Fibroblast of skin of abdomen (primary cell): ENCODE results near the gene ARHGEF17. TPM values are rescaled to one million over a fixed set of nuclear protein-coding genes. Genes with fewer than 3 reads are reported as not detected.
A peak's percentile ranks its signal among the peaks of the same experiment; 100 is the strongest.
"Not testable (repeated sequence)": the region's sequence is repeated elsewhere in the genome, so short reads cannot be mapped to it uniquely, and the experiment has no call there.

Source experiments
- DNase-seq: peaks from one replicate; pipeline ENCODE4 v3.0.0-alpha.2; 2013
- polyA plus RNA-seq, 2 experiments: library from polyadenylated mRNA; unstranded; fragments of 120-200 nt; gene quantifications; one replicate each; pipeline ENCODE4 v1.2.1, GENCODE V29; 2013; ENCODE audit not compliant: insufficient read length in 2 of 2

ARHGEF17 gene, protein sequence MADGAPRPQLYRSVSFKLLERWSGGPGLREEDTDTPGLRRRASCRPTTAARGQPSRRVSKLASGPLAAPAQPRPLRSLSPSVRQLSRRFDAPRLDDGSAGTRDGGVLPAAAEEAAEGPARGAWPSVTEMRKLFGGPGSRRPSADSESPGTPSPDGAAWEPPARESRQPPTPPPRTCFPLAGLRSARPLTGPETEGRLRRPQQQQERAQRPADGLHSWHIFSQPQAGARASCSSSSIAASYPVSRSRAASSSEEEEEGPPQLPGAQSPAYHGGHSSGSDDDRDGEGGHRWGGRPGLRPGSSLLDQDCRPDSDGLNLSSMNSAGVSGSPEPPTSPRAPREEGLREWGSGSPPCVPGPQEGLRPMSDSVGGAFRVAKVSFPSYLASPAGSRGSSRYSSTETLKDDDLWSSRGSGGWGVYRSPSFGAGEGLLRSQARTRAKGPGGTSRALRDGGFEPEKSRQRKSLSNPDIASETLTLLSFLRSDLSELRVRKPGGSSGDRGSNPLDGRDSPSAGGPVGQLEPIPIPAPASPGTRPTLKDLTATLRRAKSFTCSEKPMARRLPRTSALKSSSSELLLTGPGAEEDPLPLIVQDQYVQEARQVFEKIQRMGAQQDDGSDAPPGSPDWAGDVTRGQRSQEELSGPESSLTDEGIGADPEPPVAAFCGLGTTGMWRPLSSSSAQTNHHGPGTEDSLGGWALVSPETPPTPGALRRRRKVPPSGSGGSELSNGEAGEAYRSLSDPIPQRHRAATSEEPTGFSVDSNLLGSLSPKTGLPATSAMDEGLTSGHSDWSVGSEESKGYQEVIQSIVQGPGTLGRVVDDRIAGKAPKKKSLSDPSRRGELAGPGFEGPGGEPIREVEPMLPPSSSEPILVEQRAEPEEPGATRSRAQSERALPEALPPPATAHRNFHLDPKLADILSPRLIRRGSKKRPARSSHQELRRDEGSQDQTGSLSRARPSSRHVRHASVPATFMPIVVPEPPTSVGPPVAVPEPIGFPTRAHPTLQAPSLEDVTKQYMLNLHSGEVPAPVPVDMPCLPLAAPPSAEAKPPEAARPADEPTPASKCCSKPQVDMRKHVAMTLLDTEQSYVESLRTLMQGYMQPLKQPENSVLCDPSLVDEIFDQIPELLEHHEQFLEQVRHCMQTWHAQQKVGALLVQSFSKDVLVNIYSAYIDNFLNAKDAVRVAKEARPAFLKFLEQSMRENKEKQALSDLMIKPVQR (N-terminal part only)
- polyA plus RNA-seq (2013, experiment 1 of 2; ENCODE audit: insufficient read length) = 55.1 TPM
- polyA plus RNA-seq (2013, experiment 2 of 2; ENCODE audit: insufficient read length) = 56.9 TPM

DNA sequence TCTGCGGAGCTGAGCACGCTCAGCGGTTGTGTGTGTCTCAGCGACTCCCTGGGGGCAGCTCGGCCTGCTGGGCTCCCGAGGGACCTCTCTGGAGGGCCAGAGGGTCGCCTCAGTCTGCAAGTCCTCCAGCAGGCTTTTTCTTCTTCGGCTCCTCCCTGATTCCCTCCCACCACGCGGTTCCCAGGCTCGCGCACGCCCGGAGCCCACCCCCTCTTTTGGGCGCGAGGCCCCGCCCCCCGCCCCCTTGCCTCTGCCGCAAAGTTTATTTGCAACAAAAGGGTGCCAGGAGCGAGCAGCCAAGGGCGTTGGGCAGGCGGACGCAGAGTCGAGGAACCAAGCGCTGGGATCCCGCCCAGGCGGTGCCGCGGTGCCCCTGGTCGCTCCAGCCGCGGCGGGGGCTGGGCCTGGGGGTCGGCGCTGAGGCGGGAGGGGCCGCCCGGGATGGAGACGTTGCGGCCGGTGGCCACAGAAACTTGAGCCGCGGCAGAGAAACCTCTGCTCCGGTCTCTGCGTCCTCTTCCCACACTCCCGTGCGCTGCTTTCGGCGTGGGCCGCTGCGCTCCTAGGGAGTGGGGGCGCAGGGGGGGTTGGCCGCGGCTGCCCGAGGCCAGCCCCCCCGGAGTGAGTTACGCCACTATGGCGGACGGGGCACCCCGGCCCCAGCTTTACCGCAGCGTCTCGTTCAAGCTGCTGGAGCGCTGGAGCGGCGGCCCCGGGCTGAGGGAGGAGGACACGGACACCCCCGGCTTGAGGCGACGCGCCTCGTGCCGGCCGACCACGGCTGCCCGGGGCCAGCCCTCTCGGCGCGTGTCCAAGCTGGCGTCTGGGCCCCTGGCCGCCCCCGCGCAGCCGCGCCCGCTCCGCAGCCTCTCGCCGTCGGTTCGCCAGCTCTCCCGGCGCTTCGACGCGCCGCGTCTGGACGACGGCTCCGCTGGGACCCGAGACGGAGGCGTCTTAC lies at the start of gene ARHGEF17:
TSS of gene ARHGEF17 (plus strand) at position 274 of the 958 bp plus-strand sequence. CDS start at position 637, 363 bp downstream.
- DNase-seq = peak; percentile 83

DNA sequence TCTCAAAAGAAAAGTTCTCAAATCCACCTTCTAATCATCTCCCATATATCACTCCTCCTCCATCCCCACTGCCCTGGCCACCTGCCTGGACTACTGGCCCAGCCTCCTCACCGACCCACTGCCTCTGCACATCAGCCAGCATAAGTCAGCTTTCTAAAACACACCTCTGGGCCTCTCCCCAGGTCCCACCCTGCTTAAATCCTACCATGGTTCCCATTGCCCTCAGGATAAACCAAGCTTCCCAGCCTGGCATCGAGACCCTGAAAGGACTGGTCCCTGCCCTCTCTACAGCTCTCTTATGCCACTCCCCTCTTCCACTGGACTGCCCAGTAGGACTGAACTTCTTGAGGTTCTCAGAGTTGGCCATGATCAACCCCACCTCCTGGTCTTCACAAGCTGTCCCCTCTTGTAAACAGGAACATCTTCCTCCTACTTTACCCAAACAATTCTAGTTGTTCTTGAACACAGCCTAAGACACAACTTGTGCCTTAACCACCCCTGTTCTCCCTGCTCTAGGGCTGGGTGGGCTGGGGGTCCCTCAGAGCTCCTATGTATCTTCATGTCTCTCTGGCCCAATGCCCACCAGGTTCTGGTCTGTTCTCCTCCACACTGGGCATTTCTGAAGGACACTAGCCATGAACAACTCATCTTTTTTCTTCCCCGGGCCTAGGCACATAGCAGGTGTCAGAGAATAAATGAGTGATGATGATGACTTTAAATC lies 48.5 kb upstream of the ARHGEF17 start:
- DNase-seq = no peak

DNA sequence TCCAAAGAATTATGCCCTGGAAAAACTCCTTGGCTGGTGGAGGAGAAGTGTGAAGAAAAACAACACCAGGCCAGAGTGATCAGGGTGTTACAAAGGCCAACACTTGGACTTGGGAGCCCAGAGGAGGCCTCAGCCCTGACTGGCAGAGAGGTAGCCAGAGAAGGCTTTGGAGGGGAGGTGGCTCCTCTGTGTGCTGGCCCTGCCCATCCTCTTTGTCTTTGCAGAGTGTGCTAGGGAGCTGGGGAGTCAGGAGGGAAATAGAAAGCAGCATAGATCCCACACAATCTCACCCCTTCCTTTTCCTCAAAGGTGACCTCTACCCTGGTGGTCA lies 48.0 kb upstream of the ARHGEF17 start:
- no peak for DNase-seq

DNA sequence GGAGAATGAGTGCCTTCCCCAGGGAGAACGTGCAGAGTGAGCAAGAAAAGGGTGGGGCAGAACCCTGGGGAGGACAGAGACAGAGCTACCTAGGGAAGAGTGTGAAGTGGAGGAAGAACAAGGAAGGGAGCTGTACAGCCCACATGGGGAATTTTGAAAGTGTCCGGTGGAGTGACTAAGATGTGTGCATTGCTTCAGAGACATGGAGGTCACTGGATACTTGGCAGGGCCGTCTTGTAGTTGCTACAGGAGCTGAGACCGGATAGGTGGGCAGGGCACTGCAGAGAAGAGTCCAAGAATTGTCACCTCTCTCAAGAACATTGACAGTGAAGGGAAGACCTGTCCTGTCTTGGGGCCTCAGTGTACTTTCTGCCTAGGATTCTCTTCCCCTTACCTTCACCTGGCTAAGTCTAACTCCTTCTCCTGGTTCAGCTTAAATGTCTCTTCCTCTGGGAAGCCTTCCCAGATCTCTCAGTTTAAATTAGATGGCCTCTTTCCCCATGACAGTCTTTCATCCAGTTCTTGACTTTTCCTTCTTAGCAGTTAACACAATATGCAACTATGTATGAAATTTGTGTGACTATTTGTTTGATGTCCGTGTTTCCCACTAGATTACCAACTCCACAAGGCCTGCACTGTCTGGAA lies 45.1 kb upstream of the ARHGEF17 start:
- no peak for DNase-seq

DNA sequence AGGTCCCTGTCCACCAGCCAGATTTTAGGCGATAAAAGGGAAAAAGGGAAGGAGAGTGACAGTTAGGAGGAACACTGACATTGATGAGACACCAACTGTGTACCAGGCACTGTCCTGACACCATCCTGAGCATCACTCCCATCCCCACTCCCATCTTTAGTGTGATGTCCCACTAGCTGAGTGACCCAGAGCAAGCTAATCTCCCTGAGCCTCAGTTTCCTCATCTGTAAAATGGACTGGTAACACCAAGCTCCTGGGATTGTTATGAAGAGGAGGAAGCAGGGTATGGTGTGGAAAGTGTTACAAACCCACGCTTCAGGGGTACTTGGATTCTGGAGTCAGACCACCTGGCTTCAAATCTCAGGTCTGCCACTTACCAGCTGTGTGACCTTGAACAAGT lies 44.4 kb upstream of the ARHGEF17 start:
- no peak for DNase-seq

DNA sequence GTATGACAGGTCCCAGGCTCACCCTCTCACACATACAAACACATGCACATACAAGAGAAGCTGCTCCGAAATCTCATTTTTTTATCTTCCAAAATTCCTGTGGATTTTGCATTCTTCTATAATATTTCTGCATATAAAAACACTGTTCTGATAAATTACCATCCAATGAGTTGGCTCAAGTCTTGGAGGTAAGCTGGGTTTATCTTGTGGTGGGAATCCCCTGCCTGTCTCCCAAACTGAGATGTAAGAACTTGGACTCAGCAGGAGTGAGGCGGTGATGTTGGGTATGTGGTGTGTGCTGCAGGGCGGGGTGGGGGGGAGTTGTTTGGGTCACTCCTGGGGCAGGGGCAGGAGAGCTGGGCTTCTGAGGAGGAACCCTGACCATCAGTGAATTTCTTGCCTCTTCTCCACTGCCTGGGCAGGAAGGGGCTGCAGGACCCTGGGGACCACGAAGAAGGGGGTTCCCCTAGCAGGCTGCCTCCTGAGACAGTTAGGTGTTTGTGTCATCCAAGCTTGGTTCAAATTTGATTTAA lies 42.7 kb upstream of the ARHGEF17 start:
- DNase-seq = no peak

DNA sequence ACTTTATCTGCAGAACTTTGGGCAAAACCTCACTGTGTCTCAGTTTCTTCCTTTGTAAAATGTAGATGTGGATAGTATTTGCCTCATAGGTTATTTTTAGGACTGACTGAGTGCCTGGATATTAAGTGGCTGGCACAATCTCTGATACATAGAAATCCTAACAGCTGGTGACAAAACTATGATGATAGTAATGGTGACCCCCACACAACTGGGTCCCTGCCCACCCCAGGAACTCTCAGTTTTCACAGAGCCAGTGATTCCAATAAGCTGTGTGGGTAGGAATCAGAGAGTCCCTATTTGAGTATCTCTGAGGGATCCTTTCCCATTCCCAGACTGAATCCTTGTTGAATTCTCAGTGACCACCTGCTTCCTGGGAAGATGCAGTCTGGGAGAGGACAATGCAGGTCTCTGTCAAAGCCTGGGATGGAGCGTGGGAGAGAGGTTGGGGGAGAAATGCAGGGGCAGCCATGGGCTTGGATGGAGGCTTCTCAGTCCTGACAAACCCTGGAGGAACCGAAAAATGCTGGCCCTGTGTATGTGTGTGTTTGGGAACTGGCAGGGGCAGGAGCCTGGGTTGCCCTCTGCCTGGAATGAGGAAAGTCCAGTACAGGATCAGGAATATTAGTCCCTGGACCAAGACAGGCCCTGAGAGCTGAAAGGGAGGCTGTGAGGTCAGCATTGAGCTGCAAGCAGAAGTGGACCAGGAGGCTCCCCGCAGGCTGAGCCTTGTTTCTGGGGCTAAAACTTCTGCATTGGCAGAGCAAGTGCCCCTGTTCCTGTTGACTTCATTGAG lies 42.0 kb upstream of the ARHGEF17 start:
- DNase-seq = no peak

DNA sequence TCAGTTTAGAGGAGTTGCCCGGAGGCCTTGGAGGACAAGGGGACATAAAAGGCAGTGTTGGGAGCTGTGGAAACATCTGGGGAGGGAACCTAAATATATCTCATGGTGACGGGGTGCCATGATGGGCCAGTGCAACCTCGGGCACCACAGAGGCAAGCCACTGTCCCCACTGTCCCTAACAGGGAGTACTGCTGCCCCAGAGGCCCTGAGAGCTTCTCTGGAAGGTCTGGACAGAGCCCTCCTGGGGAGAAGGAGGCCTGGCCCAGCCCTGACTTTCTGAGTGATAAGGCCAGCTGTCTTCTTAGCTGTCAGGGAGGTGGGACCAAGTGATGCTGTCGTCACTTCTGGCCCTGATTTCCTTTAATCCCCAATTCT lies 41.4 kb upstream of the ARHGEF17 start:
- DNase-seq = no peak

DNA sequence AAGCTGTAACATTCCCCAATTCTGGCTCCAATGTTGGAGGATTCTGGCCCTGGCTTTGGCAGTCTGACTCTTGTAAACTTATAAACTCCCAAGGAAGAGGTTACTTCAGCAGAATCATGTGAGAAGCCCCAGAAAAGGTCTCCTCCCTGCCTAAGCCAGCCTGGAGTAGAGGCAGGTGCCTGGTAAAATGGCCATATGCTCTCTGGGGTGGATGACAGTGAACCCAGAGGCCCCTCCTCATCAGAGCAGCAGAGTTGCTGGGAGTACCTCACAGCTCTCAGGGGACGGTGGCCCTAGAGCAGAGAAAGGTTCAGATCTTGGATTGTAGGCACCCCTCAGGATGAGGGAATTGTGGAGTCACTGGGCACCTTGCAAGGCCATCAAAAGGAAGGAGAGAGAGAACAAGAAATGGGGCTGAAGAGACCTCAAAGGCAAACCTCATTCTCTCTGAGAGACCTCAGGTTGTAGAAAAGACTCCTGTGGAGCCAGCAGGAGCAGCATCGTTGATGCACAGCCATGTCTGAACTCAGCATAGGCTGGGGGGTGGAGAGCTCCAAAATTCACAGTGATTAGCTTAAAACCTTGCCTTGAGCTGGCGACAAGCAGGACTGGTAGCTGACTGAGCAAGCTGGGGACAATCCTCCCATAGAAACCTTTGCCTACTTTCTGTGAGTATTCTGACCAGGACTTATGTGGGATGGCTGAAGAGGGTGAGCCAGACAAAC lies 40.8 kb upstream of the ARHGEF17 start:
- no peak for DNase-seq

DNA sequence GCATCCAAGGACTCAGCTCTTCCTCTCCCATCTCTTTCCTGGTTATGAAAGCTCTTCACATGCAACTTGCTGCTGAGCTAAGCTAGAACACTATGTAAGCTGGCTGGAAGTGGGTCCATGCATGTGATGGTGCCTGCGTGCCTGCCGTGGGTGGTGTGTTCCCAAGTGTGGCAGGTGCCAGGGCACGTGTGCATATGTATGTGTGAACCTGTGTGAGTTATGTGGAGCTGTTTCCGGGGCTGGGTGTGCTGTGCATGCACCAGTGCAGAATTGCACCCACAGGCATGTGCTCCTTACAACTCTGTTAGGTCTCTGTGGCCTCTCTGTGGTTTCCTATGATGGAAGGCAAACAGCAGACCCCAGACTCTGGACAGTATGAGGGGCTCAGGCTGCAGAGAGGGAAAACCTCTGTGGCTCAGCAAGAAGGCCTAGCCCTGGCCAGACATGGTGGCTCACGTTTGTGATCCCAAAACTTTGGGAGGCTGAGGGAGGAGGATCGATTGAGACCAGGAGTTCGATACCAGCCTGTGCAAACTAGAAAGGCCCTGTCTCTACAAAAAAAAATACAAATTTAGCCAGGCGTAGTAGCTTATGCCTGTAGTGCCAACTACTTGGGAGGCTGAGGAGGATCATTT lies 40.1 kb upstream of the ARHGEF17 start:
- no peak for DNase-seq

DNA sequence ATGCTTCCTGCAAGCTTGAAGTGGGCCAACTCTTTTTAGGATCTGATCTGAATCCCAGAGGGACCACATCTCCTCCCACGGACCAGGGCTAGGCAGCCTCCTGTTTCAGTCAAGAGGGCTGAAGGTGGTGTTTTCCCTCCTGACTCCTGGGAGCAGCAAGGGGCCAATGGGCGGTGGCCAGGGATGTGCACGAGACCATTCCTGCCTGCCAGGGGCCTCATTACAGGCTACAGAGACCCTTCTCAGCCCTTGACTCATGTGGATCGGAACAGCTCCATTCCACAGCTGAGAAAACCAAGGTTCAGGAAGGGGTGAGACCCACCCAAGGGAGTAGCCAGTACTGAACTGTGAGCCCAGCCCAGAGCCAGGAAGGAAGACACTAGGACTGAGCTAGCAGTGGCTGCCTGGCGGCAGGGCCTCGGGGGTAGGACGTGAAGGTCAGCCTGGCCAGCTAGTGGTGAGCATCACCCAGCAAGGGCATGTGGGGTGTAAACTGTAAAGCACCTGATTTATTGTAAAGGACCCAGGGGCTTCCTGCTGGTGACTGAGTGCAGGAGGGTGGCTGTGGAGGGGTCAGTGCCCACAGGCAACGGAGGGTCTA lies 39.3 kb upstream of the ARHGEF17 start:
- no peak for DNase-seq

DNA sequence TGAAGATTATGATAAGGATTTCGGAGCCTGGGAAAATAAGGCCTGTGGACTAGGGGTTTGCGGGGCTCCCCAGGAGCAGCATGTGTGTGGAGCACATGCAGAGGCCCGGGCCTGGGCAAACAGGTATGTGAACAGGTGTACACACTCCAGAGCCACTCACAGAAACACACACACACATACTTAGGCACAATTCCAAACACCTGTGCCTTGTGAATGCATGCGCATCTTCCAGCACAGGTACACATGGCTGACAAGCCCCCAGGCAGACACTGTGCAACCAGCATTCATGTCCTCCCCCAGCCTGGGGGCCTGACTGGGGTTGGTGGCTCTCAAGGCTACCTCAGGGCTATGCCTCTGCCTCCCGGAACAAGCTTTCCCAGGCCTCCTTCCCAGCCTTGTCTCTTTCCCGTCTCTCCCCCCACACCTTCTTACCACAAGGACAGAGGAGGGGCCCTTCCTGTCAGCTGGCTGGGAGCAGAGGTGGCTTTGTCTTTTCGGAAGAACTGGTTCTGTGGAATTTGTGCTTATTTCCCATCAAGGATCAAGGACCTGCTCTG lies 38.5 kb upstream of the ARHGEF17 start:
- no peak for DNase-seq

DNA sequence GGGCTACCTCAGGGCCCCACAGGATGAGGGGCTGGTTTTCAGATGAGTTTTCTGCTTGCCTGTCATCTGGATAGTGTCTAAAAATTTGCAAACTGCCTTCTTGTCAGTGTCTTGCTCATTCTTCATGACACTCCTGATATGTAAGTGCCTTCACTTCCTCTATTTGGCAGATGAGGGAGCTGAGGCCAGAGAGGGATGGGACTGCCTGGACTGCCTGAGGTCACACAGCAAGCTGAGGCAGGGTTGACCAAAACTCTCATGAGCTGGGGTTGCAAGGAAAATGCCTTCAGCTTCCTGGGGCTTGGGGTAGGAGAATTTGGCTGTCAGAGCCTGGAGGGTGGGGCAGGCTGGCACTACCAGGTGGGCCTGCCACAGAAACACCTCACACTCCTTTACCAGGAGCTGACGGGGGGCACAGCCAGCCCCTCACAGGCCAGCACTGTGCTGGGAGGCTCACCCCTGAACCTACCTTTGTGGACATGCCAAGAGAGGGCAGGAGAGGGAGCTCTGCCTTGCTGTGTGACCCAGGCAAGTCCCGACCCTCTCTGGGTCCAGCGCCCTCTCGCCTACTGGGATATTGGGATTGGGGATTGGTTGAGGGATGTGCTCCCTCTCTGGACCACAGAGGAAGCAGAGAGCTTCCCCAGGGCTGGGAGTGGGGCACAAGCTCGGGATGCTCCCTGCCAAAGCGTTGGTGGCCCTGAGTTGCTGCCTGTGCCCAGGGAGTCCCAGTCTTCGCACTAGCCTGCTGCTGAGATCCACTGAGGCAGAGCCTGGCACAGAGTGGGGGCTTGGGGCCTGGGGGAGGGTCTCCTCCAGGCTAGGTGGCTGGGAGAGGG lies 37.8 kb upstream of the ARHGEF17 start:
- DNase-seq = no peak

DNA sequence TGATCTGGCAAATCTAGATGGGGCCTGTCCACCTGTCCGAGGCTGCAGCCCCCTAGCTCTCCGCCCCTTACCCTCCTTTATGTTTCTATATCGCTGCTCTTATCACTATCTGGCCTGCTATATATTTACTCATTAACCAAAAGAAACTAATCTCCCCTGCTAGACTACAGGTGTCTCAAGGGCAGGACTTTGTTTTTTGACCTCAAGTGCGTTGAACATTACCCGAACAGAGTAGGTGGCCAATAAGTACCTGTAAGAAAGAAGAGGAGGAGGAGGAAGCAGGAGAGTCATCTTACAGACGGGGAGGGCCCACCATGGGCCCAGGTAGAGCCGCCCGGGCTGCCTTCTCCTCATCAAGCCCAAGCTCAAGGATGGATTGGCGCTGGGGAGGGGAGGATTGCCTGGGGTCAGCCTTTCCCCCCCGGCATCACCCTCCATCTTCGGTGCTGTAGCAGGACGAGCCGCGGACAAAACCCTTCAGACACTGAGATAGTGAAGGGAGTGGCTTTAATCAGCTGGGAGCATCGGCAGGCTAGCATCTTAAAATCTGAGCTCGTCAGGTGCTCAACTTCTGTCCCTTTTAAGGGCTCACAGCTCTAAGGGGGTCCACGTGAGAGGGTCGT lies 37.1 kb upstream of the ARHGEF17 start:
- no peak for DNase-seq

DNA sequence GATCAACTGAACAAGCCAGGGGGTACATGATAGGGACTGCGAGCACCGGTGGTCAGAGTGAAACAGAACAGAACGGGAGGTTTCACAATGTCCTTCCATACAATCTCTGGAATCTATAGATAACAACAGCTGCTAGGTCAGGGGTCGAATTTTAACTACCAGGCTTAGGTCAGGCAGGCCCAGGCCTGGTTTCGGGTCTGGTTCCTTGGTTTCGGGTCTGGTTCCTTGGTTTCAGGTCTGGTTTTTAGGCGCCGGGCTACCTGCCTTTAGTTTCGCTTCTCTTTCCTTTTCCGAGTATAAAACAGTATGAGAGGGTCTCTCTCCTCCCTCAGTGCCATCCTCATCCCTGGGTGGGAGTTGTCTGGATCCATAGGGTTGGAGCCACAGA lies 36.6 kb upstream of the ARHGEF17 start:
- DNase-seq = not testable (repeated sequence)
